ENCODE results near the gene MEGF6.

DNA sequence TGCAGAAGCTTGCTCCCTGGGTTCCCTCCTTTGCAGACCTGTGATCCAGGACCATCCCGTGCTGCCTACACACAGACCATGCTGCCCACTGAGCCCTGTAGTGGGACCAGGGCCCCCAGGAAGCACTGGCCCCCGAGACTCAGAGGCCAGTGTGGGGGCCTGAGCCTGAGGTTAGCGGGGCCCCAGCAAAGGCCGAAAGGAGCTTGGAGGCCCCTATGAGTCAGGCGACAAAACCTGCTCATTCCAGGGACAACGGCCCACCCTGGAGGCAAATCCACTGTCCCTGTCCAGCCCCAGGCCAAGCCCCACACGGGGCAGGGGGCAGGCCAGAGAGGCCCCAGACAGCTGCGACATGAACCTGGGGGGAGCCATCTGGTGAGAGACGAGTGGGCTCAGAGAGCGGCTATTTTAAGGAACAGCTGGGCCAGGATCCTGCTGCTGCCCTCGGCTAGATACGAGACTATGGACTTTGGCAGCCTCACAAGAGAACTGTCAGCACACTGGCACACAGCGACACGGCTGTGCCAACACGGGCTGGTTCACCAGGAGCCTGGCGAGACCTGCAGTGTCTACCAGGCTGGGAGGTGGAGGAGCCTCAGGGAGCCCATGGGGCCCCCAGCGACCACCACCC is 82.1 kb downstream of the MEGF6 start:
- TF ChIP-seq, protein P1, sequence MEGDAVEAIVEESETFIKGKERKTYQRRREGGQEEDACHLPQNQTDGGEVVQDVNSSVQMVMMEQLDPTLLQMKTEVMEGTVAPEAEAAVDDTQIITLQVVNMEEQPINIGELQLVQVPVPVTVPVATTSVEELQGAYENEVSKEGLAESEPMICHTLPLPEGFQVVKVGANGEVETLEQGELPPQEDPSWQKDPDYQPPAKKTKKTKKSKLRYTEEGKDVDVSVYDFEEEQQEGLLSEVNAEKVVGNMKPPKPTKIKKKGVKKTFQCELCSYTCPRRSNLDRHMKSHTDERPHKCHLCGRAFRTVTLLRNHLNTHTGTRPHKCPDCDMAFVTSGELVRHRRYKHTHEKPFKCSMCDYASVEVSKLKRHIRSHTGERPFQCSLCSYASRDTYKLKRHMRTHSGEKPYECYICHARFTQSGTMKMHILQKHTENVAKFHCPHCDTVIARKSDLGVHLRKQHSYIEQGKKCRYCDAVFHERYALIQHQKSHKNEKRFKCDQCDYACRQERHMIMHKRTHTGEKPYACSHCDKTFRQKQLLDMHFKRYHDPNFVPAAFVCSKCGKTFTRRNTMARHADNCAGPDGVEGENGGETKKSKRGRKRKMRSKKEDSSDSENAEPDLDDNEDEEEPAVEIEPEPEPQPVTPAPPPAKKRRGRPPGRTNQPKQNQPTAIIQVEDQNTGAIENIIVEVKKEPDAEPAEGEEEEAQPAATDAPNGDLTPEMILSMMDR (IDR thresholded peaks at IDR 0.05), result no peak
- no peak for TF ChIP-seq POLR2A (IDR thresholded peaks at IDR 0.05)

All from right lobe of liver (tissue), 4 donors.